Activated CD8-positive, alpha-beta memory T cell treated with anti-CD3 and anti-CD28 coated beads for 1 hour (primary cell): ENCODE measurements around the gene CLINT1.
"Not testable (repeated sequence)": the region's sequence is repeated elsewhere in the genome, so short reads cannot be mapped to it uniquely, and the experiment has no call there.

ENCODE experiments used
- DNase-seq, 2 donors: peaks; one replicate each; pipeline ENCODE4 v3.0.0-alpha.2; 2020; ENCODE audit warnings: low read depth in 1 of 2; ENCODE audit errors: extremely low read depth in 1 of 2

Gene CLINT1

GRCh38 chr5:157864067-157864466 is 5.1 kb upstream of the CLINT1 start:
- no peak for DNase-seq

- DNase-seq = no peak
Observed at GRCh38 chr5:157862183-157862851, 3.4 kb upstream of the CLINT1 start.

- DNase-seq = no peak
Observed at GRCh38 chr5:157860898-157861890, 2.2 kb upstream of the CLINT1 start.

GRCh38 chr5:157859227-157859575 is 256 bp upstream of the CLINT1 start:
- DNase-seq = no peak

- no peak for DNase-seq
Observed at GRCh38 chr5:157857816-157858526, 974 bp downstream of the CLINT1 start.

GRCh38 chr5:157855404-157855994 is 3.4 kb downstream of the CLINT1 start:
- DNase-seq = no peak

GRCh38 chr5:157853365-157853764 is 5.6 kb downstream of the CLINT1 start:
- DNase-seq = not testable (repeated sequence)

- no peak for DNase-seq
Observed at GRCh38 chr5:157845914-157846598, 12.9 kb downstream of the CLINT1 start.

- DNase-seq = no peak
Observed at GRCh38 chr5:157842787-157843186, 16.2 kb downstream of the CLINT1 start.

- no peak for DNase-seq
Observed at GRCh38 chr5:157842185-157842584, 16.8 kb downstream of the CLINT1 start.

GRCh38 chr5:157839157-157839795 is 19.7 kb downstream of the CLINT1 start:
- DNase-seq = no peak

GRCh38 chr5:157836121-157836753 is 22.7 kb downstream of the CLINT1 start:
- no peak for DNase-seq

GRCh38 chr5:157835041-157835440 is 23.9 kb downstream of the CLINT1 start:
- DNase-seq = no peak

- no peak for DNase-seq
Observed at GRCh38 chr5:157828944-157829639, 29.9 kb downstream of the CLINT1 start.

- DNase-seq = no peak
Observed at GRCh38 chr5:157828105-157828943, 30.6 kb downstream of the CLINT1 start.

- DNase-seq = no peak
Observed at GRCh38 chr5:157827423-157827822, 31.5 kb downstream of the CLINT1 start.

- DNase-seq = no peak
Observed at GRCh38 chr5:157823655-157824054, 35.3 kb downstream of the CLINT1 start.
